AG04449 (cell line): Measurements from ENCODE around the gene FAM174C.

Source experiments
- CTCF ChIA-PET: fragments of 350-600 bp; formaldehyde crosslinking; extraction: SDS; loops from one replicate; lab custom pipeline; 2021; ENCODE audit warnings: antibody characterized with exemption; lab: Yijun Ruan, JAX
- POLR2A ChIA-PET: fragments of 400-600, 350-600 bp; formaldehyde crosslinking; extraction: SDS; loops from one replicate; lab custom pipeline; 2020; ENCODE audit warnings: antibody characterized with exemption, inconsistent platforms; lab: Yijun Ruan, JAX
- DNase-seq: peaks from one replicate; pipeline ENCODE4 v3.0.0-alpha.2; 2010; ENCODE audit warnings: low read depth, low spot score
- H3K4me3 ChIP-seq: 2 replicates; pipeline ENCODE4 v1.5.1; 2011; ENCODE audit warnings: low read depth, mild to moderate bottlenecking, control low read depth, low read length
- TF ChIP-seq, protein P1 (sequence below): IDR thresholded peaks from one replicate; pipeline ENCODE4 v1.5.1; 2011; ENCODE audit warnings: mild to moderate bottlenecking, moderate library complexity, low read length, control low read depth, inconsistent platforms; ENCODE audit not compliant: insufficient read depth; ENCODE audit errors: missing control alignments

Gene FAM174C

DNA sequence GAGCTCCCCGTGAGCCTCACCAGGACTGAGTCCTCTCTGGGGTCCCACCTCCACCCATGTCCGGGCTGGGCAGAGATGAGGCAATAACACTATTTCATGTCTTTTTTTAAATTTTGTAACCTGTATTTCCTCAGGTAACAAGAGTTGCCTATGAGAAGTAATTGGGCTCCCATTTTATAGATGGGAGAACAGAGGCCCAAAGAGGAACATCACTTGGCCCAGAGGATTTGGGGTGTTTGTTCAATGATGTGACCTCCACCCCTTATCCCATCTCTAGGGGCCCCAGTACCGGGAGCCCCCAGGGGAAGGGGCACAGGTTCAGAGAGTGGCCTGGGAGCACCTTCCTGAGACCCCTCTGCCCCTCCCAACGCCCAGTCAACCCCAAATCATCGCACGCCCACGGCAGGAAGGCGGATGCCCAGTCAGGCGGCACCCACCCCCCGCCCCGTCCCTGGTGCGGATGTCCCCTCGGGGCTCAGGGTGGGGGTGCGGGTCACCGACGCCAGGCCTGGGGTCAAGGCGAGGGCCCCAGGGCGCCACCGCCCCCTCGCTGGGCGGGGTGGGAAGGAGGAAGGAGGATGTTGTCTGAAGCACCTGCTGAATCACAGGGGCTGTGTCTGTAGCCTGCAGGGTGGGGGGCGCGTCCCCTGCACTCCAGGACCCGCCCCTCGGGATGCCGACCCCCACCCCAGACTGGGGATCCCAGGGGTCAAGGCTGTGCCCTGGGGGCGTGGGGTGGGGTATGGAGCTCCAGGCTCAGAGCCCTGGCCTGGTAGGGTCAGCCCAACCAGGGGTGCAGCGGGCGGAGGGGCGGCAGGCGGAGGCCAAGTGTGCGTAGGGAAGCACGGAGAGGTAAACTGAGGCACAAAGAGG lies 15.2 kb upstream of the FAM174C start:
- CTCF ChIA-PET: interaction anchor here (11.8 kb wide), 1 partner anchor 17 kb away, joined by 626 read pairs; the partner anchor contains the start of gene ATP5F1D
- POLR2A ChIA-PET: interaction anchor here (0.6 to 4.1 kb wide), 3 partner anchors 9 to 158 kb away, joined by 3 to 36 read pairs (median 6); partner anchors contain the start of gene CIRBP
- H3K4me3 ChIP-seq: peak overlapping the region; percentile 30; the same call in 1 of the 2 replicates
- TF ChIP-seq, protein P1, sequence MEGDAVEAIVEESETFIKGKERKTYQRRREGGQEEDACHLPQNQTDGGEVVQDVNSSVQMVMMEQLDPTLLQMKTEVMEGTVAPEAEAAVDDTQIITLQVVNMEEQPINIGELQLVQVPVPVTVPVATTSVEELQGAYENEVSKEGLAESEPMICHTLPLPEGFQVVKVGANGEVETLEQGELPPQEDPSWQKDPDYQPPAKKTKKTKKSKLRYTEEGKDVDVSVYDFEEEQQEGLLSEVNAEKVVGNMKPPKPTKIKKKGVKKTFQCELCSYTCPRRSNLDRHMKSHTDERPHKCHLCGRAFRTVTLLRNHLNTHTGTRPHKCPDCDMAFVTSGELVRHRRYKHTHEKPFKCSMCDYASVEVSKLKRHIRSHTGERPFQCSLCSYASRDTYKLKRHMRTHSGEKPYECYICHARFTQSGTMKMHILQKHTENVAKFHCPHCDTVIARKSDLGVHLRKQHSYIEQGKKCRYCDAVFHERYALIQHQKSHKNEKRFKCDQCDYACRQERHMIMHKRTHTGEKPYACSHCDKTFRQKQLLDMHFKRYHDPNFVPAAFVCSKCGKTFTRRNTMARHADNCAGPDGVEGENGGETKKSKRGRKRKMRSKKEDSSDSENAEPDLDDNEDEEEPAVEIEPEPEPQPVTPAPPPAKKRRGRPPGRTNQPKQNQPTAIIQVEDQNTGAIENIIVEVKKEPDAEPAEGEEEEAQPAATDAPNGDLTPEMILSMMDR: no peak
- no peak for DNase-seq

DNA sequence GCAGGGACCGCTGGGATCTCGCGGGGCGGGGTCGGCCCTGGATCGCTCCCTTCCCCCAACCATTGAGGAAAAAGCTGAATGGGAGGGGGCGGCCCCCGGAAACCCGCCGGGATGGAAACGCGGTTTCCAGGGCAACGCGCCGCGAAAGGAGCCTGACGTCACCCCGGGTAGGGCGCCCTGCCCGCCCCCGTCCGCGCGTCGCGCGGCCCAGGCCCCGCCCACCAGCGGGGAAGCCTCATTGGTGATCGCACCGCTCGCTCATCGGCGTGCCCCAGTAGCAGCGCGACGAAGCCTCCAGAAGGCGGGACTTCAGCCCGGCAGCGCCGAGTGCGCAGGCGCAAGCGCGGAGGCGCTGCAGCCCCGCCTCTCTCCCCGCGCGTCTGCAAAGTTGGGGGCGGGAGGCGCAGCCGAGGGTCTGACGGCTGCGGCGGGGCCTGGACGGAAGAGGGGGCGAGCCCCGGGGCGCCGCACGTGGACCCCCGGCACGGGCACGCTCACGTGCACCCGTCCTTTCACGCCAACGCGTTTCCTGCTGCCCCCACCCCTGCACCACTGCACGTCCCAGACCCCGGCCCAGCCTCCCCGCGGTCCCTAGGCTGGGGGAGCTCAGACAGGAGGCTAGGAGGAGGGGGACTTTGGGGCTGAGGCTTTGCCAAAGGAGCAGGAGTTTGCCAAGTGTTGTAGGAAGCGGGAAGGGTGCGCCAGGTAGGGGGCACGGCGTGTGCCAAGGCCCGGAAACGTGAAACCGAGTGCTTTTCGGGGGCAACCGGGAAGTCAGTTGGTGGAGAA lies 14.4 kb upstream of the FAM174C start:
- CTCF ChIA-PET: interaction anchor here (11.8 kb wide), 1 partner anchor 18 kb away, joined by 626 read pairs; the partner anchor contains the start of gene ATP5F1D

DNA sequence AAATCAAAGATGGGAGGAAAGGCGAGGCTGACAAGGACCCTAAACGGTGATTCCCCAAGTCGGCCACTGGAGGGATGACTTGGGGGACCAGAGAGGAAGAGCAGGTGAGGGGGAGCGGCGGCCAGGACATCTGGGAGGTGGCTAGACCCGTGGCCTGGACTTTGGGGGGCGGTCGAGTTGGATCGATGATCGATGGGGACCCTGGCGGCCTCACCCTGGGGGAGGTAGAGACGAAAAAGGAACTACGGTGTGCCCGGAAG lies 13.9 kb upstream of the FAM174C start:
- peak overlapping the region; percentile 69 for H3K4me3 ChIP-seq
- ChIA-PET POLR2A (interaction anchor here (1.4 to 7.3 kb wide), 3 partner anchors 7 to 17 kb away, joined by 5 to 188 read pairs (median 36); partner anchors contain the start of gene CIRBP), CTCF (interaction anchor here (1.2 to 11.8 kb wide), 2 partner anchors 10 to 19 kb away, joined by 5 to 626 read pairs; partner anchors contain the start of gene ATP5F1D)
- no peak for DNase-seq
- TF ChIP-seq, protein P1: peak; percentile 15

More for the DNA sequence above, 14.4 kb upstream of the FAM174C start:
- POLR2A ChIA-PET: interaction anchor here (0.6 to 7.3 kb wide), 5 partner anchors 6 to 159 kb away, joined by 3 to 188 read pairs (median 6); partner anchors contain the start of gene CIRBP
- peak overlapping the region; percentile 69 for H3K4me3 ChIP-seq
- TF ChIP-seq, protein P1: no peak
- no peak for DNase-seq

DNA sequence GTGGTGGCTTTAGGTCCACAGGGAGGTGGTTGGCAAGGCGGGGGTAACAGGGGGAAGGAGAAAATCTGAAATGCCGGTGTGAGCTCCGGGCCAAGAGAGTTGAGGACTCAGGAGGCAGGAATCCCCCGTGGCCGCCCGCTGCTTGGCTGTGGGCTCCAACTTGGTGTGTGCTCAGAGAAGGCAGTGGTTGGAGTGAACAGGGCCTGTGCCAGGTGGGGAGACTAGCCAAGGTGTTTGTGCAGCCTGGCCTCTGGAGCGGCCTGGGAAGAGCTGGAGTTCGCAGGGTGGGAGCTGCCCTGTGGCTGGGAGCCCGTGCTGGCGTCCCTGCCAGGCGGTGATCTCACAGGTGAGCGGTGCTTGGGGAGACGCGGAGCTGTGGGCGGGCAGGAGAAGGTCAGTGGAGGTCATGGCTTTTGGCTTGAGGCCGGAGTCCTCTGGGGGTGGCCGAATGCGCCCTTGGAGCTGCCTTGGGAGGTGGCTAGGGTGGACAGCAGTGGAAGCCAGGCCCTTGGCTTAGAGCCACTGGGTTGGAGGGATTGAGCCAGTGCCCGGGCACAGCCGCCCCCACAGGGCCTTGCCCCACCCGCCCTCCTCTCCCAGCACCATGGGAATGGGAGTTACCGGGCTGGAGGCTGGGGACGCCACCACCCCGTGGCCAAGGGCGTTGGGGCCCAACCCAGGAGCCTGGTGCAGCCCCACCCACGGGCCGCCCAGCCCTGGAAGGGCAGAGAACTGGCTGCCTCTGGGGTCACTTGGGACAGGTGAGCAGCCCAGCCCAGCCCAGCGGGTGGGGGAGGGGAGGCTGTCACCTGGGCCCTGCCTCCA lies 13.3 kb upstream of the FAM174C start:
- H3K4me3 ChIP-seq: peak overlapping the region; percentile 69
- TF ChIP-seq, protein P1: no peak
- ChIA-PET CTCF (interaction anchor here (1.2 to 11.8 kb wide), 2 partner anchors 10 to 19 kb away, joined by 5 to 626 read pairs; partner anchors contain the start of gene ATP5F1D), POLR2A (interaction anchor here (1.4 to 7.3 kb wide), 3 partner anchors 7 to 18 kb away, joined by 5 to 188 read pairs (median 36); partner anchors contain the start of gene CIRBP)
- no peak for DNase-seq

DNA sequence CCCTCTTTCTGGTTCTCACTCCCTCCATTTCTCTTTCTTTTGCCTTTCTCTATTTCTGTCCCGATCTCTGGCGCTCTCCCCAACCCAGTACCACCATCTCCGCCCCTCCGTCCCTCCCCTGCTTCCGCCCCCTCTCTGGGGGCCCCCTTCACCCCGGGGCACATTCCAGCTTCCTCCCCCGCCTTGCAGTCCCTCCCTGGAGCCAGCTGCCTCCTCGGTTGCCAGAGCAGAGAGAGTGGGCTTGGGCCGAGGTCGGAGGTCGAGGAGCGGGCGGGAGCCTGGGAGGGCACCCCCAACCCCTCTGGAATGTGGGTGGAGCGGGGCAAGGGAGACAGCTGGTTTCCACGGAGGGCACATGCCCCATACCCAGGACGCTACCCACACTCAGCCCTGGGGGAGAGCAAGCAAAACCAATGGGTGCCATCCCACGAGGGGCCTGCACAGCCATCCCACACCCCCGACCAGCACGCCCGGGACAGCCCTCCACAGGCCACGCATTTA lies 12.7 kb upstream of the FAM174C start:
- no peak for DNase-seq
- ChIA-PET POLR2A (interaction anchor here (1.4 to 7.3 kb wide), 2 partner anchors 8 to 18 kb away, joined by 5 to 188 read pairs; no protein-coding TSS in a partner anchor), CTCF (interaction anchor here (1.2 to 11.8 kb wide), 2 partner anchors 11 to 20 kb away, joined by 5 to 626 read pairs; partner anchors contain the start of gene ATP5F1D)
- TF ChIP-seq, protein P1: no peak
- peak overlapping the region; percentile 18 for H3K4me3 ChIP-seq
